Astrocyte of the spinal cord (primary cell): Measurements from ENCODE around the gene HSCB.
"Not testable (repeated sequence)": the region's sequence is repeated elsewhere in the genome, so short reads cannot be mapped to it uniquely, and the experiment has no call there.

Experiments
- DNase-seq: peaks from one replicate; pipeline ENCODE4 v3.0.0; 2011; ENCODE audit warnings: low read depth, low spot score
- H3K4me3 ChIP-seq: 2 replicates; pipeline ENCODE4 v1.5.1; 2011; ENCODE audit warnings: low read depth, mild to moderate bottlenecking, low read length, moderate library complexity
- in situ Hi-C: cut with HindIII; loops from 2 replicates; pipeline ENCODE4 v1.10.0; 2017; ENCODE audit warnings: low sequenced_read_pairs
- TF ChIP-seq, protein P1 (sequence below): IDR thresholded peaks from 2 replicates; pipeline ENCODE4 v1.5.1; 2012; ENCODE audit warnings: low read depth, mild to moderate bottlenecking, low read length, inconsistent platforms

Gene HSCB

DNA sequence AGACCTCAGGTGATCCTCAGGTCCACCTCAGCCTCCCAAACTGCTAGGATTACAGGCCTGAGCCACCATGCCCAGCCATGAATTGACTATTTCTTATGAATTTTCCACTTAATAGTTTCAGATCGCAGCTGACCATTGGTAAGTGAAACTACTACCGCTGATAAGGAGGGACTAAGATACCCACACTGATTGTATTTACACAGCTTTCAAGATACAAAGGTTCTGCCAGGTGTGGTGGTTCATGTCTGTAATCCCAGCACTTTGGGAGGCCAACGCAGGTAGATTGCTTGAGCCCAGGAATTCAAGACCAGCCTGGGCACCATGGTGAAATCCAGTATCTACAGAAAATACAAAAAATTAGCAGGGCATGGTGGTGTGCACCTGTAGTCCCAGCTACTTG lies 4.1 kb upstream of the HSCB start:
- no peak overlapping the region for H3K4me3 ChIP-seq
- in situ Hi-C loops = no loop called here
- TF ChIP-seq, protein P1, sequence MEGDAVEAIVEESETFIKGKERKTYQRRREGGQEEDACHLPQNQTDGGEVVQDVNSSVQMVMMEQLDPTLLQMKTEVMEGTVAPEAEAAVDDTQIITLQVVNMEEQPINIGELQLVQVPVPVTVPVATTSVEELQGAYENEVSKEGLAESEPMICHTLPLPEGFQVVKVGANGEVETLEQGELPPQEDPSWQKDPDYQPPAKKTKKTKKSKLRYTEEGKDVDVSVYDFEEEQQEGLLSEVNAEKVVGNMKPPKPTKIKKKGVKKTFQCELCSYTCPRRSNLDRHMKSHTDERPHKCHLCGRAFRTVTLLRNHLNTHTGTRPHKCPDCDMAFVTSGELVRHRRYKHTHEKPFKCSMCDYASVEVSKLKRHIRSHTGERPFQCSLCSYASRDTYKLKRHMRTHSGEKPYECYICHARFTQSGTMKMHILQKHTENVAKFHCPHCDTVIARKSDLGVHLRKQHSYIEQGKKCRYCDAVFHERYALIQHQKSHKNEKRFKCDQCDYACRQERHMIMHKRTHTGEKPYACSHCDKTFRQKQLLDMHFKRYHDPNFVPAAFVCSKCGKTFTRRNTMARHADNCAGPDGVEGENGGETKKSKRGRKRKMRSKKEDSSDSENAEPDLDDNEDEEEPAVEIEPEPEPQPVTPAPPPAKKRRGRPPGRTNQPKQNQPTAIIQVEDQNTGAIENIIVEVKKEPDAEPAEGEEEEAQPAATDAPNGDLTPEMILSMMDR = no peak
- DNase-seq = no peak

DNA sequence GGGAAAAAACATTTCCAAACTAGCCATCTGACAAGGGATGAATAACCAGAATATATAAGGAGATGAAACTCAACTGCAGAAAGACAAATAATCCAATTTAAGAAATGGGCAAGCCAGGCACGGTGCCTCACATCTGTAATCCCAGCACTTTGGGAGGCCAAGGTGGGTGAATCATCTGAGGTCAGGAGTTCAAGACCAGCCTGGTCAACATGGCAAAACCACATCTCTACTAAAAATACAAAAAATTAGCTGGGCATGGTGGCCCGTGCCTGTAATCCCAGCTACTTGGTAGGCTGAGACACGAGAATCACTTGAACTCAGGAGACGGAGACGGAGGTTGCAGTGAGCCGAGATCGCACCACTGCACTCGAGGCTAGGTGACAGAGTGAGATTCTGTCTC lies 3.0 kb upstream of the HSCB start:
- in situ Hi-C loops, H3K4me3 ChIP-seq: not testable (repeated sequence)

DNA sequence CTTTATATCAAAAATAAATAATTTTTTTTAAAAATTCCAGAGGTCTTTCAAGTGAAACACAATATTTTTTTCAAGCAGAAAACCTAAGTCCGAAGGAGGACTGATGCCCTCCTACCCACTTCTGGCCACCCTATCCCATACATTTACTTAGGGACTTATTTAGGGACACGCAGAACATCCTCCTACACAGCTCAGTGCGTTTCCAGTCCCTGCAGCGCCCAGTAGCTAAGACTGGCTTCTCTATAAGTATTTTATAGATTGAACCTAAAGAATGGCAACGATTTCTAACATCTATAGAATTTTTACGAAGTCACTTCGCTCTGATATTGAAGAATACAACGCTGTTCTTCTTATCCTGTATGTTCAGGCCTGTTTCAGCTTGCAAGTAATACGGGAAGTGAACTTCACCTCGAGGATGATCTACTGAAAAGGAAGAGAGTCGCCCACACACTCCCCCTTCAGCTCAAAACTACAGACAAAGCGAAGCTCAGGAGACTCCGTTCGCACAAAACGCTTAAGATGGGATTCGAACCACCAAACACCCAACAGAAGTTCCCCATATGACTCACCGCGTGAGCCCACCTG lies 547 bp upstream of the HSCB start:
- no peak for DNase-seq
- H3K4me3 ChIP-seq = peak overlapping the region; percentile 71
- TF ChIP-seq, protein P1 = no peak
- in situ Hi-C loops = no loop called here

More for the DNA sequence above, 3.0 kb upstream of the HSCB start:
- not testable (repeated sequence) for DNase-seq

DNA sequence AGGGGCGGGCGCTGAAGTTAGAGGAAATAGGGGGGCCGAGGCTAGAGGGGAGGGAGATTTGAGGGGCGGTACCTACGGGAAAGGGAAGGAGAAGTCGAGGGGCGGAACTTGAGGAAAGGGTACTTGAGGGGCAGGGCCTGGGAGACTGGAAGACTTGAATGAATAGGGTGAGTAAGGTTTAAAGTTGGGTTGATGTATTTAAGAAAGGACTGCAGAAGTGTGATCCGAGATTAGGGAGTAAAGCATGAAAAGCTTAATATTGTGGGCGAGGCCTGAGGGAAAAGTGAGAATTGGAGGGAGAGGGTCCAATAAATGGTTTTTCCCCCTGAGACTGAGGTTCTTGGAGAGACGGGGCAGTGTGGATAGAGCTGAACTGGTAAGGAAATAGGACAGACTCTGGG lies 723 bp downstream of the HSCB start:
- peak overlapping the region; percentile 71 for H3K4me3 ChIP-seq
- in situ Hi-C loops = no loop called here
- no peak for DNase-seq
- TF ChIP-seq, protein P1 = no peak

DNA sequence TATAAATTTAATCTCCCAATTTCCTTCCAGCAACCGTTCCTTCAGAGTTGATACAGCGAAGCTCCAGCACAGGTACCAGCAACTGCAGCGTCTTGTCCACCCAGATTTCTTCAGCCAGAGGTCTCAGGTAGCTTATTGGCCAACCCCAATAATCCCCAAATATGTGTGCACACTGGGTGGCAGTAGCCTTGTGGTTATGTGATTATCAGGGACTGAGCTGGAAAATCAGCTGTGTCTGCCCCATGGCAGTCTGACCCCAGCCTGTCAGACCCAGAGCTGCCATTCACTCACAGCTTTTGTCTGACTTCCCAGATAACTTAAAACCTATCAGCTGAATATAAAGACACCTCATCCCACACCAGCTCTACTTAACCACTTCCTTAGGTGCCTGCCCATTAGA lies 2.0 kb downstream of the HSCB start:
- no peak overlapping the region for H3K4me3 ChIP-seq
- no peak for DNase-seq
- TF ChIP-seq, protein P1 = no peak
- in situ Hi-C loops = no loop called here

DNA sequence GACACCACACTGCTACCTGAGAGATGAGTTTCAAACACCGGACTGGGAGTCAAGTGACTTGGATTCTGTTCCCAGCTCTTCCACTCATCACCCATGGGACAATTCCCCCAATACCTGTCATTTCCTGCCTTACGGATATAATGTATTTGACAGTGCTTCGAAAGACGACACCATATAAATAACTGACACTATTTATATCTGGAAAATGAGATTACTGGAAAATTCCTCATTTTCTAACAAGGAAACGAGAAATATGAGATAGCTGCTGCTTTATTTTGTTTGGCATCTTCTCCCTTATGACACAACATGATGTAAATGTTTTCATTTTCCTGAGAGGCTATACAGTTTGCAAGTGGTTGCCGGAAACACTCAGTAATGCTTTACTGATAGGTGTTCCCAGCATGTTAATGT lies 8.6 kb downstream of the HSCB start:
- in situ Hi-C loops = no loop called here
- H3K4me3 ChIP-seq = no peak overlapping the region
- DNase-seq = peak; percentile 89
- TF ChIP-seq, protein P1 = no peak

DNA sequence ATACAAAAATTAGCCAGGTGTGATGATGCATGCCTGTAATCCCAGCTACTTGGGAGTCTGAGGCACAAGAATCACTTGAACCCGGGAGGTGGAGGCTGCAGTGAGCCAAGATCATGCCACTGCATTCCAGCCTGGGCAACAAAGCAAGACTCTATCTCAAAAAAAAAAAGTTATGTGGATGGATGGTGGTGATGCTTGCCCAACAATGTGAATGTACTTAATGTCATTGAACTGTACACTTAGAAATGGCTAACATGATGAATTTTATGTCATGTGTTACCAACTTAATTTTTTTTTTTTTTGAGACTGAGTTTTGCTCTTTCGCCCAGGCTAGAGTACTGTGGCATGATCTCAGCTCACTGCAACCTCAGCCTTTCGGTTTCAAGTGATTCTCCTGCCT lies 12.7 kb downstream of the HSCB start:
- H3K4me3 ChIP-seq, in situ Hi-C loops, DNase-seq: not testable (repeated sequence)

DNA sequence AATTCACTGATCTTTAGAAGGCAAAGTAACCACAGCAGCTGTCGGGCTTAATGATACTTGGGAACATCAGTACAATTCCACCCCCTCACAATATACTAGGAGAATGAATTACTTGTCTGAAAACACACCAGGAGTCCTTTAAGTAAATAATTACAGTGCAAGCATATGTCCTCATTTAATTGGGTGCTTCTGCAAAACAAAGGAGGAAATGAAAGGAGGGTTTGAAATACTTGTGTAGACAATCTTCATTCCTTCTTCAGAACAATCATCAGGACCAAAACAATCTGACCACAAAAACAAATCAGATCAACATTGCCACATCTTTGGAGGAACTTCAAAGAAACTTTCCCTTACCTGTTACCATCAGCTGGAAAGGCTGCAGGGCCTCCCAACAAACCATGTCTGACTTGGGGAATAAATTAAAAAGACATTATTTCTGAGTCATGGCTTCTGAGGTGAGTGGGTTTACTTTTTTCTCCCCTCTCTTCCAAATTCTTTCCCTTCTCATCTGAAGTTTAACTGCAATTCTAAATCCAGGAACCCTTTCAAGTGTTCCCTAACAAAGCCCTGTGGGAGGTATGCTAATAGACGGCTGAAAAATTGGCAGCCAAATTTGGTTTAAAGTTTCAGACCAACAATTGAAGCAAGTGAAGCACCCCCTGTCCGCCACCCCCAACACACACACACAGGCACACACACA lies 18.2 kb downstream of the HSCB start:
- TF ChIP-seq, protein P1 = no peak
- DNase-seq = peak; percentile 27
- no peak overlapping the region for H3K4me3 ChIP-seq
- in situ Hi-C loops = no loop called here
